PC-3 (cell line): Measurements from ENCODE around the gene TRRAP. TPM values are rescaled to one million over a fixed set of nuclear protein-coding genes. Genes with fewer than 3 reads are reported as not detected.

Source experiments
- ATAC-seq: fragments of 200-7000 bp; cut with Tn5 transposase; 2 replicates; pipeline ENCODE4 v1.9.1; 2020; ENCODE audit warnings: mild to moderate bottlenecking, moderate library complexity
- BruUV-seq: library from RNA; stranded (reverse); fragments of 400-500 nt; replicated peaks from 2 replicates; lab custom pipeline; 2021; lab: Mats Ljungman, UMichigan
- CTCF ChIA-PET: fragments of 300-600 bp; sonication (Branson Sonifier 250); formaldehyde crosslinking; loops from one replicate; lab custom pipeline; 2022; ENCODE audit warnings: antibody characterized with exemption; lab: Charles Lee
- POLR2A ChIA-PET: fragments of 300-600 bp; sonication (Branson Sonifier 250); formaldehyde crosslinking; loops from one replicate; lab custom pipeline; 2022; ENCODE audit warnings: antibody characterized with exemption; ENCODE audit not compliant: unreplicated experiment; lab: Charles Lee
- DNase-seq: peaks from one replicate; pipeline ENCODE4 v3.0.0-alpha.2; 2015
- H2AFZ ChIP-seq: fragments of 300-600 bp; sonication (generic); 2 replicates; pipeline ENCODE4 v1.6.0; 2016; ENCODE audit warnings: antibody characterized with exemption, low read length
- H3F3A ChIP-seq: fragments of 300-600 bp; sonication (generic); one replicate; pipeline ENCODE4 v1.6.0; 2017; ENCODE audit warnings: antibody characterized with exemption, low read length, control low read depth, mild to moderate bottlenecking; ENCODE audit not compliant: unreplicated experiment
- H3K27ac ChIP-seq: fragments of 300-600 bp; sonication (generic); 2 replicates; pipeline ENCODE4 v1.5.1; 2016; ENCODE audit warnings: mild to moderate bottlenecking, low read length
- H3K27me3 ChIP-seq: fragments of 300-600 bp; sonication (generic); 2 replicates; pipeline ENCODE4 v1.6.1; 2016; ENCODE audit warnings: low read length, mixed read lengths
- H3K36me3 ChIP-seq: fragments of 300-600 bp; sonication (generic); 2 replicates; pipeline ENCODE4 v1.6.1; 2016; ENCODE audit warnings: low read depth, mixed run types, low read length, mixed read lengths
- H3K4me1 ChIP-seq: fragments of 300-600 bp; sonication (generic); 2 replicates; pipeline ENCODE4 v1.5.1; 2016; ENCODE audit warnings: low read length; ENCODE audit not compliant: insufficient read depth
- H3K4me2 ChIP-seq: fragments of 300-600 bp; sonication (generic); 2 replicates; pipeline ENCODE4 v1.6.0; 2016; ENCODE audit warnings: low read length
- H3K4me3 ChIP-seq: fragments of 300-600 bp; sonication (generic); 2 replicates; pipeline ENCODE4 v1.5.1; 2016; ENCODE audit warnings: mild to moderate bottlenecking, low read length, mixed read lengths
- H3K79me2 ChIP-seq: fragments of 300-600 bp; sonication (generic); 2 replicates; pipeline ENCODE4 v1.6.1; 2017; ENCODE audit warnings: low read length, mixed read lengths
- H3K9ac ChIP-seq: fragments of 300-600 bp; sonication (generic); 2 replicates; pipeline ENCODE4 v1.6.0; 2016; ENCODE audit warnings: mild to moderate bottlenecking, low read length
- H3K9me2 ChIP-seq: fragments of 300-600 bp; sonication (generic); replicated peaks from 2 replicates; pipeline ENCODE4 v1.6.1; 2016; ENCODE audit warnings: mixed run types, low read length, mixed read lengths
- H3K9me3 ChIP-seq: fragments of 300-600 bp; sonication (generic); 2 replicates; pipeline ENCODE4 v1.6.1; 2016; ENCODE audit warnings: low read length, mixed read lengths
- H4K20me1 ChIP-seq: fragments of 300-600 bp; sonication (generic); 2 replicates; pipeline ENCODE4 v1.6.1; 2016; ENCODE audit warnings: low read length, mixed read lengths
- EZH2 ChIP-seq: fragments of 300-600 bp; sonication (generic); IDR thresholded peaks from one replicate; pipeline ENCODE4 v1.6.1; 2017; ENCODE audit warnings: antibody characterized with exemption, mild to moderate bottlenecking, low read length; ENCODE audit not compliant: unreplicated experiment
- EZH2phosphoT487 ChIP-seq: fragments of 300-600 bp; sonication (generic); IDR thresholded peaks from 2 replicates; pipeline ENCODE4 v1.6.1; 2018; ENCODE audit warnings: mild to moderate bottlenecking, antibody characterized with exemption, low read length, borderline replicate concordance
- intact Hi-C: fragments of 100-400 bp; cut with micrococcal nuclease; formaldehyde crosslinking; loops from 2 replicates; pipeline ENCODE4 v1.9.0; 2023
- total RNA-seq: library from RNA; depleted of rRNA; stranded (reverse); fragments of >200 nt; gene quantifications from 2 replicates; pipeline ENCODE4 v1.2.3, GENCODE V29; 2014
- TF ChIP-seq, protein P1 (sequence below): fragments of 300-600 bp; sonication (generic); conservative IDR thresholded peaks from 2 replicates; pipeline ENCODE4 v1.5.1; 2017; ENCODE audit warnings: antibody characterized with exemption, low read depth, mild to moderate bottlenecking, low read length

Gene TRRAP
- total RNA-seq, 1 experiment from 2014 or later = 17.7 TPM

DNA sequence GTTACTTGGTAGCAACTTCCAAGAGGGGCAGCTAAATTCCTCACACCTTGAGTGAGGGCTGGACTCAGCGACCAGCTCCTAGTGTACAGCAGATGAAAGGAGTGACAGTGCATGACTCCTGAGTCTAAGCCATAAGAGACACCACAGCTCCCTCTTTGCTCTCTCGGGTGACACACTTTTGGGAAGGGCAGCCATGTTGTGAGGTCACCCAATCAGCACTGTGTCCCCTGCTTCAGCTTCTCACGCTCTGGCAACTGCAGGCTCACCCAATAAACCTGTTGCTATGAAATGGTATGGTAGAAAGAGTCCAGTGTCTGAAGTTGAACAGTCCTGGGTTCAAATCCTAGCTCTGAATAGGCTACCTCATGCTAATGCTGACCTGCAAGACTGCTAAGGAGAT, 29.4 kb upstream of the TRRAP start:
- H3K4me1 ChIP-seq = no peaks in the 10 kb centered on the region
- no peaks in the 10 kb centered on the region for H3F3A ChIP-seq
- ChIA-PET CTCF (no interaction called here), POLR2A (no interaction called here)
- intact Hi-C loops = no loop called here
- no peaks in the 10 kb centered on the region for H3K27me3 ChIP-seq
- H3K9me2 ChIP-seq = no peaks in the 10 kb centered on the region
- H3K27ac ChIP-seq = no peak overlapping the region
- H2AFZ ChIP-seq = no peak overlapping the region
- H4K20me1 ChIP-seq = no peaks in the 10 kb centered on the region
- H3K79me2 ChIP-seq = no peaks in the 10 kb centered on the region
- H3K4me3 ChIP-seq = no peak overlapping the region
- H3K9me3 ChIP-seq = no peaks in the 10 kb centered on the region
- no TSS peak for BruUV-seq
- DNase-seq (no peak), ATAC-seq (no peak)
- H3K36me3 ChIP-seq = no peaks in the 10 kb centered on the region
- TF ChIP-seq EZH2 (no peak), EZH2phosphoT487 (no peak)
- TF ChIP-seq, protein P1, sequence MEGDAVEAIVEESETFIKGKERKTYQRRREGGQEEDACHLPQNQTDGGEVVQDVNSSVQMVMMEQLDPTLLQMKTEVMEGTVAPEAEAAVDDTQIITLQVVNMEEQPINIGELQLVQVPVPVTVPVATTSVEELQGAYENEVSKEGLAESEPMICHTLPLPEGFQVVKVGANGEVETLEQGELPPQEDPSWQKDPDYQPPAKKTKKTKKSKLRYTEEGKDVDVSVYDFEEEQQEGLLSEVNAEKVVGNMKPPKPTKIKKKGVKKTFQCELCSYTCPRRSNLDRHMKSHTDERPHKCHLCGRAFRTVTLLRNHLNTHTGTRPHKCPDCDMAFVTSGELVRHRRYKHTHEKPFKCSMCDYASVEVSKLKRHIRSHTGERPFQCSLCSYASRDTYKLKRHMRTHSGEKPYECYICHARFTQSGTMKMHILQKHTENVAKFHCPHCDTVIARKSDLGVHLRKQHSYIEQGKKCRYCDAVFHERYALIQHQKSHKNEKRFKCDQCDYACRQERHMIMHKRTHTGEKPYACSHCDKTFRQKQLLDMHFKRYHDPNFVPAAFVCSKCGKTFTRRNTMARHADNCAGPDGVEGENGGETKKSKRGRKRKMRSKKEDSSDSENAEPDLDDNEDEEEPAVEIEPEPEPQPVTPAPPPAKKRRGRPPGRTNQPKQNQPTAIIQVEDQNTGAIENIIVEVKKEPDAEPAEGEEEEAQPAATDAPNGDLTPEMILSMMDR = no peak
- H3K4me2 ChIP-seq = no peak overlapping the region
- no peak overlapping the region for H3K9ac ChIP-seq

DNA sequence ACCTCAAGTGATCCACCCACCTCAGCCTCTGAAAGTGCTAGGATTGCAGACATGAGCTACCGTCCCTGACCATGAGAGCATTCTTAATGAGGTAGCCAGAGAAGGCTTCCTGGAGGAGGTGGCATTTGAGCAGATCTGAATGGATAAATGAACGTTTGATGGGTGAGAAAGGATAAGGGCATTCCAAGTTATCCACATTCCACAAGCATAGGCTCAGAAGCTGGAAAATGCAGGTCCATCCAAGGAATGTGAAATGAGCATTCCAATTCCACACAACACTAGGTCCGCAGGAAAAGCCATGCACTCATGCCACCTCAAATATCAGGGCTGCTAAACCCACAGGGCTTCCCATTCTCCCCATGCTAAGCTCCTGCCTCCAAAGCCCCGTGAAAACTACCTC, 25.5 kb upstream of the TRRAP start:
- DNase-seq (no peak), ATAC-seq (no peak)
- ChIA-PET CTCF (interaction anchor here (0.6 kb wide), 1 partner anchor 19 kb away, joined by 5 read pairs; no protein-coding TSS in a partner anchor), POLR2A (no interaction called here)
- Histone ChIP-seq H3K27ac (no peak overlapping the region), H2AFZ (no peak overlapping the region), H3K9me2 (no peaks in the 10 kb centered on the region), H3K4me3 (no peak overlapping the region), H3K36me3 (no peaks in the 10 kb centered on the region), H3K27me3 (no peaks in the 10 kb centered on the region), H3K4me2 (no peak overlapping the region), H4K20me1 (no peaks in the 10 kb centered on the region), H3K9ac (no peak overlapping the region), H3K4me1 (no peaks in the 10 kb centered on the region), H3K9me3 (no peaks in the 10 kb centered on the region), H3K79me2 (no peaks in the 10 kb centered on the region), H3F3A (no peaks in the 10 kb centered on the region)
- BruUV-seq = no TSS peak
- TF ChIP-seq EZH2 (no peak), EZH2phosphoT487 (no peak)
- intact Hi-C loops = no loop called here

DNA sequence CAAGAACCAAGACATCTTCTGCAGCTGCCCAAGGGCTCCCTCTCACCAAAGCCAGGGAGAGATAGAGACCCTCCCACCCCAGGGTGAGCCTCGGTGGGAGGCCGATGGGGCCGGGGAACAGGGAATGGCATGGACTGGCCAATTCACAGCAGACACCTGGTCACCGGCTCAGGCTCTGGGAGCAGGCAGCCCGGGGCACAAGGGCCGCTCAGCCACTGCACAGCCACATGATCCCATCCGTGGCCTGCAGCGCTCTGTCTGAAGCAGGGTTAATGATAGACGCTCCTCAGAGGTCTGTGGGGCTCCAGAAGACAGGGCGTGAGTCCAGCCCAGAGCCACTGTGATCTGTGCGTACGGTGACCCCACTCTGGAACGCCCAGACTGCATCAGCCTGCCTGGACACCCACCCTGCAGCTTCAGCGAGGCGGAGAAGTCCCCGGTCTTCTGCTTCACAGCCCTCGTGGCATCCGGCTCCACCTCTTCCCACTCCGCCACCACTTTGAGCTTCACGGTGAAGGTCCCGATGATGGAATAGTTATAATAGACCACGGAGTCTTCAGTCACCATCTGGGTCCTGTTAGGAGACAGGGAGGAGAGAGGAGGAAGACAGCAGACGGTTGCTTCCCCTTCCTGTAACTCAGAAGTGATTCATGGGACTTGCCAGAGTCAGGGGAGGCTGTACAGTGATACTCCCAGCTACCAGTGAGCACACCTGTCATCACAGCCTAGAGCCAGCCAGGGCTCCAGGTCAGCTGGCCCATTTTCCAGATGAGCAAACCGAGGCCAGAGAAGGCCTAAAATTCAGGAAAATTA, 22.5 kb upstream of the TRRAP start:
- no peaks in the 10 kb centered on the region for H3K9me2 ChIP-seq
- no peaks in the 10 kb centered on the region for H3F3A ChIP-seq
- DNase-seq (no peak), ATAC-seq (no peak; the same call in 1 of the 2 replicates)
- ChIA-PET POLR2A (no interaction called here), CTCF (no interaction called here)
- H3K4me3 ChIP-seq = no peak overlapping the region
- TF ChIP-seq EZH2 (no peak), EZH2phosphoT487 (no peak)
- TF ChIP-seq, protein P1 = no peak
- H3K36me3 ChIP-seq = no peaks in the 10 kb centered on the region
- no peaks in the 10 kb centered on the region for H3K9me3 ChIP-seq
- no peak overlapping the region for H3K27ac ChIP-seq
- BruUV-seq = no TSS peak
- H3K9ac ChIP-seq = no peak overlapping the region
- H3K4me1 ChIP-seq = no peaks in the 10 kb centered on the region
- H3K79me2 ChIP-seq = no peaks in the 10 kb centered on the region
- no peaks in the 10 kb centered on the region for H3K27me3 ChIP-seq
- H2AFZ ChIP-seq = no peak overlapping the region
- no peak overlapping the region for H3K4me2 ChIP-seq
- intact Hi-C loops = no loop called here
- no peaks in the 10 kb centered on the region for H4K20me1 ChIP-seq
